GM21737 (cell line): ENCODE results near the gene HNRNPU.
A peak's percentile ranks its signal among the peaks of the same experiment; 100 is the strongest.

Source experiments
- ATAC-seq: cut with Tn5 transposase; IDR thresholded peaks from one replicate; pipeline ENCODE4 v1.9.1; 2021; ENCODE audit warnings: mild to moderate bottlenecking, moderate library complexity; ENCODE audit not compliant: unreplicated experiment

HNRNPU gene

GRCh38 chr1:244864253-244865027 lies at the start of gene HNRNPU:
TSS of gene HNRNPU (minus strand) at chr1:244864543. CDS start at chr1:244864307, 236 bp downstream.
- peak; percentile 58 for ATAC-seq

GRCh38 chr1:244913806-244914205 lies 49.5 kb upstream of the HNRNPU start:
- no peak for ATAC-seq

GRCh38 chr1:244904119-244904518 lies 39.8 kb upstream of the HNRNPU start:
- ATAC-seq: no peak

GRCh38 chr1:244901400-244902015 lies 37.2 kb upstream of the HNRNPU start:
- ATAC-seq: no peak

- ATAC-seq: no peak
Observed at GRCh38 chr1:244897476-244898254, 33.3 kb upstream of the HNRNPU start.

- no peak for ATAC-seq
Observed at GRCh38 chr1:244896550-244896949, 32.2 kb upstream of the HNRNPU start.

- no peak for ATAC-seq
Observed at GRCh38 chr1:244893836-244894235, 29.5 kb upstream of the HNRNPU start.

- no peak for ATAC-seq
Observed at GRCh38 chr1:244887281-244887680, 22.9 kb upstream of the HNRNPU start.

- ATAC-seq: no peak
Observed at GRCh38 chr1:244881552-244882280, 17.4 kb upstream of the HNRNPU start.

- ATAC-seq: no peak
Observed at GRCh38 chr1:244878681-244879080, 14.3 kb upstream of the HNRNPU start.

- ATAC-seq: no peak
Observed at GRCh38 chr1:244876228-244876910, 12.0 kb upstream of the HNRNPU start.

- ATAC-seq: no peak
Observed at GRCh38 chr1:244874974-244875579, 10.7 kb upstream of the HNRNPU start.

GRCh38 chr1:244869950-244870349 lies 5.6 kb upstream of the HNRNPU start:
- ATAC-seq: no peak

- ATAC-seq: no peak
Observed at GRCh38 chr1:244869364-244869827, 5.1 kb upstream of the HNRNPU start.

GRCh38 chr1:244868484-244869363 lies 4.4 kb upstream of the HNRNPU start:
- no peak for ATAC-seq

- ATAC-seq: no peak
Observed at GRCh38 chr1:244866355-244866754, 2.0 kb upstream of the HNRNPU start.

GRCh38 chr1:244865820-244866219 lies 1.5 kb upstream of the HNRNPU start:
- ATAC-seq: no peak

GRCh38 chr1:244865028-244865371 lies 657 bp upstream of the HNRNPU start:
- no peak for ATAC-seq
